GM10266 (cell line): ENCODE data around the gene RNPEPL1.

Experiments
- DNase-seq: peaks from one replicate; pipeline ENCODE4 v3.0.0; 2012; ENCODE audit errors: extremely low spot score
- CTCF ChIP-seq: IDR thresholded peaks from 2 replicates; pipeline ENCODE4 v1.5.1; 2012; ENCODE audit warnings: mild to moderate bottlenecking, low read depth; ENCODE audit not compliant: control insufficient read depth, insufficient read depth; ENCODE audit errors: missing control alignments

The RNPEPL1 gene

GRCh38 chr2:240571314-240571973 is 3.2 kb downstream of the RNPEPL1 start:
- TF ChIP-seq CTCF = no peak
- no peak for DNase-seq

DNA sequence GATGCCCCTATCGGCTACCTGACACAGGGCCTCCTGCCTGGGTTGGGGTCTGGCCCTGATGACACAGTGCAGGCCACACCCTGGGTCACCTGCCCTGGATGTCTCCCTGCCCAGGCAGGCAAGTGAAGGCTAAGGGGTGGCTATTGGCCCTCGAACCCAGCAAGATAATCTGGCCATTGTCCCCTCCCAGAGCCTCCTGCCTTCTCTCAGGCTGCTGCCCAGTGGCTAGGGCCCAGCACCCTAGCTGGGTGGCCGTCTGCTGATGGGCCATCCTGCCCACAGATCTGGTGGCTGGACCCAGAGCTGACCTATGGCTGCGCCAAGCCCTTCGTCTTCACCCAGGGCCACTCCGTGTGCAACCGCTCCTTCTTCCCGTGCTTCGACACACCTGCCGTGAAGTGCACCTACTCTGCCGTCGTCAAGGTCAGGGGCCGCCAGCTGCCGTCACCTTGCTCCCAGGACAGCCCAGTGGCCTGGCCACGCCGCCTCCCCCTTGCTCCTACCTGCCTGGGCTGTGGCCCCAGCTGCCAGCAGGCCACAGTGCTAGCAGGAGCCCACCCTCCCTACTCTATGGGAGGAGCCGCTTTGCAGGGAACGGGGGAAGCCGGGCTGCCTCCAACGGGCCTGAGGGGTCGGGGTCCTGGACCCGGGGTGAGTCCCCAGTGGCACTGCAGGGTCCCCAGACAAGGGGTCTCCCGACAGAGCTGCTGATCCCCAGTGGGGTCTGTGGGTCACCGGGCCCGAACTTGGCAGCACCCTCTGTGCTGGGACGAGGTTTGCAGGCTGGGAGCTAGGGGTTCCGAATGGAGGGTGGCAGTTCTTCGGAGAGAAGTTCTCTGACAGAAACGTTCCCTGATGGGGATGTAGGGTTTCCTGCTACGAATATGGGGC is 4.1 kb downstream of the RNPEPL1 start:
- DNase-seq = no peak
- no peak for TF ChIP-seq CTCF

- no peak for DNase-seq
- TF ChIP-seq CTCF = no peak
Observed at GRCh38 chr2:240573071-240573515, 4.8 kb downstream of the RNPEPL1 start.

DNA sequence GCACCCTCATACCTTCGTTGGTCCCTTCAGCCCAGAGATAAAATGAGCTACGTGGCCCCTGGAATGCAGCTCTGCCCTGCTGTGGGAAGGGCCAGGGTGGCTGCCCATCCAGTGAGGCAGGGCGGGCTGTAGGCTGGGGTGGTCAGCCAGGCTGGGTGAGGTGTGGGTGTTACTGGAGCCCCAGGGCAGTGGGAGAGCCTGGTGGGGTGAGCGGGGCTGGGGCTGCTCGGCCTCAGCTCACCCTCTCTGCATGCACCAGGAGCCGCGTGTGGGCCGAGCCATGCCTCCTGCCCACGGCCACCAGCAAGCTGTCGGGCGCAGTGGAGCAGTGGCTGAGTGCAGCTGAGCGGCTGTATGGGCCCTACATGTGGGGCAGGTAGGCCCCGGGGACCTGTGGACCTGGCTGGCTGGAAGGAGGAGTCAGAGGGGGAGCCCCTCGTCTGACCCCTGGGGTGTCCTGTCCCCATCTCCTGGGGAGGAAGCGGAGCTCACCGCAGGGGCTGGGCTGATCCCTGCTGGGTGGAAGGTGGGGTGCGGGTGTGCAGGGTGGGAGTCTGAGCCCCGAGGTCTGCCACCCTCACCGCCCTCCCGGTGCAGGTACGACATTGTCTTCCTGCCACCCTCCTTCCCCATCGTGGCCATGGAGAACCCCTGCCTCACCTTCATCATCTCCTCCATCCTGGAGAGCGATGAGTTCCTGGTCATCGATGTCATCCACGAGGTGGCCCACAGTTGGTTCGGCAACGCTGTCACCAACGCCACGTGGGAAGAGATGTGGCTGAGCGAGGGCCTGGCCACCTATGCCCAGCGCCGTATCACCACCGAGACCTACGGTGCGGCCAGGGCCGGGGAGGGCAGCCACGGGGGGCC is 5.5 kb downstream of the RNPEPL1 start:
- no peak for TF ChIP-seq CTCF
- no peak for DNase-seq

DNA sequence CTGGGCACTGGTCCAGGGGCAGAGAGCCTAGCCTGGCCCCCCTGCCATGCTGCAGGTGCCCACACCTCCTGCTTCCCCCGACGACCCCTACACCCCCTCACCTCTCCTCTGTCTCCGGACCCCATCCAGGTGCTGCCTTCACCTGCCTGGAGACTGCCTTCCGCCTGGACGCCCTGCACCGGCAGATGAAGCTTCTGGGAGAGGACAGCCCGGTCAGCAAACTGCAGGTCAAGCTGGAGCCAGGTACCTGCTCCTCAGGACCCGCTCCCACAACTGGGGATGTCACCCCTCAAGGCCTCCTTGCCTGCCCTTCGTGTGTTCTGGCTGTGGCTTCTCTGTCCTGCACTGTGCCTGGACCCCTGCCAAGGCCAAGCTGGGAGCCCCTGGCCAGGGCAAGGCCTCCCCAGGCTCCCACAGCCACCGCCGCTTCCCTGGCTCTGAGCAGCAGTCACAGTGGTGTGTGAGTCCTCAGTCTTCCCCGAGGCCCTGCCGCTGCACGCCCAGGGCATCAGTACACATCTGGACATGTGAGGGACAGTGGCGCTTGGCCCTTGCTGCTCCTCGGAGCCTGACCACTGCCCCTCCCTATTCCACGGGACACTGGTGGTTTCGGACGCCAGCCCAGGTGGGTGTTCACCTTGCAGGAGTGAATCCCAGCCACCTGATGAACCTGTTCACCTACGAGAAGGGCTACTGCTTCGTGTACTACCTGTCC is 6.3 kb downstream of the RNPEPL1 start:
- no peak for TF ChIP-seq CTCF
- no peak for DNase-seq

DNA sequence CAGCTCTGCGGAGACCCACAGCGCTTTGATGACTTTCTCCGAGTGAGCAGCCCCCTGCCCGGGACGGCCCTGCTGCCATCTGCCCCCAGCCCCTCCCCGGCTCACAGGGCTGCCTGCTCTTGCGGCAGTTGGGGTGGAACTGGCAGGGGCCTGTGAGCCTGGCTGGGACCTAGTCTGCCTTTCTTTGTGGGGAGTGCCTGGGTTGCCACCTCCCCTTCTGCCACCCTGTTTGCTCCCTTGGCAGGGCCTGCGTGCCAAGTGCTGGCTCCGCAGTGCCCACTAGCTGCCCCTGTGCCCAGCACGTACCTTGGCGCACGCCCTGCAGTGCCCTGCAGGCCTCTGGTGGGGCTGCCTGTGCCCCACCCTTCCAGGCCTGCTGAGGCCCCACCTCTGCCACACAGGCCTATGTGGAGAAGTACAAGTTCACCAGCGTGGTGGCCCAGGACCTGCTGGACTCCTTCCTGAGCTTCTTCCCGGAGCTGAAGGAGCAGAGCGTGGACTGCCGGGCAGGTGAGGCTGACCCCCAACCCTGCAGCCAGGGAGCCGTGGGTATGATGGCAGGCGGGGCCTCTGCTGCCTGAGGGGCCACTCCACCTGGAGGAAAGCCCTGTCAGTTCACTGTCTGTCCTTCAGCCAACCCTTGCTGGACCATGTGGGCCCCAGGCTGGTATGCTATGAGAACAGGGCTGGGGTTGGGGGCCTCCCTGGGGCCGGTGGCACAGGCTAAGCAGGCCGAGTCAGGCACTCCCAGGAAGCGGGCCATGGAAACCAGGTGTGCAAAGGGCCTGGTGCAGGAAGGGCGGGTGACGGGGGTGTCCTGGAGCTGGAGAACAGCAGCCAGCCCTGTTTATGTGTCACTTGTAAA is 7.0 kb downstream of the RNPEPL1 start:
- no peak for TF ChIP-seq CTCF
- DNase-seq = no peak
